H1 (cell line): ENCODE measurements around the gene CSGALNACT2. TPM values are rescaled to one million over a fixed set of nuclear protein-coding genes. Genes with fewer than 3 reads are reported as not detected.

Experiments used
- BCL11A ChIP-seq, 2 experiments: IDR thresholded peaks; one replicate each; pipeline ENCODE4 v1.6.1; 2011; ENCODE audit warnings: low read depth in 2 of 2, low read length in 2 of 2, mild to moderate bottlenecking in 2 of 2
- EP300 ChIP-seq, 2 experiments: IDR thresholded peaks; 1 replicate in 1 of 2; 2 replicates in 1 of 2; pipeline ENCODE4 v1.6.1; 2011 to 2012; ENCODE audit warnings: low read depth in 2 of 2, low read length in 2 of 2, mild to moderate bottlenecking in 2 of 2, borderline replicate concordance in 1 of 2, inconsistent platforms in 1 of 2, moderate library complexity in 1 of 2
- EZH2 ChIP-seq: fragments of 200-600 bp; sonication (generic); IDR thresholded peaks from 2 replicates; pipeline ENCODE4 v1.7.1; 2012; ENCODE audit warnings: low read depth, mild to moderate bottlenecking, moderate library complexity, low read length, inconsistent platforms; ENCODE audit not compliant: severe bottlenecking
- GABPA ChIP-seq: IDR thresholded peaks from 2 replicates; pipeline ENCODE4 v1.6.1; 2011; ENCODE audit warnings: mild to moderate bottlenecking, low read length, moderate library complexity, borderline replicate concordance; ENCODE audit not compliant: insufficient read depth
- JUND ChIP-seq: IDR thresholded peaks from 2 replicates; pipeline ENCODE4 v1.6.1; 2011; ENCODE audit warnings: mild to moderate bottlenecking, improper control_type of control experiment, low read length
- NRF1 ChIP-seq: IDR thresholded peaks from 2 replicates; pipeline ENCODE4 v1.6.1; 2011; ENCODE audit warnings: mild to moderate bottlenecking, low read depth, low read length, improper control_type of control experiment
- SRF ChIP-seq: IDR thresholded peaks from 2 replicates; pipeline ENCODE4 v1.6.1; 2011; ENCODE audit warnings: mild to moderate bottlenecking, low read depth, low read length, moderate library complexity
- polyA plus RNA-seq, 7 experiments: library from polyadenylated mRNA; depleted of rRNA in 3 of 7; stranded (reverse) in 5 of 7; unstranded in 2 of 7; fragments of >200 nt in 5 of 7; fragments of 200-250 nt in 2 of 7; gene quantifications; 1 replicate in 5 of 7; 2 replicates in 1 of 7; 4 replicates in 1 of 7; pipeline versions ENCODE4 v1.2.1 to v1.2.3, GENCODE V29; 2011 to 2013; ENCODE audit warnings: missing spikeins in 2 of 7, mixed read lengths in 2 of 7
- total RNA-seq: library from RNA; stranded (reverse); fragmentation: NEBNext Ultra II Directional; extraction: Animal tissue kit (Norgen Biotek cat#: 25700); gene quantifications from 2 replicates; pipeline ENCODE4 v1.2.1, GENCODE V29; 2021

The CSGALNACT2 gene
- total and polyA plus RNA-seq, 2 of the 8 experiments (the other 6 are each of a cell fraction or from before 2014, with no cell fraction given) = 2.6 to 5.3 TPM

- TF ChIP-seq EZH2 = no peak
- no peak for TF ChIP-seq SRF
- no peak for TF ChIP-seq BCL11A (IDR thresholded peaks at IDR 0.05; ENCODE audit: low read depth in 2 of 2, low read length in 2 of 2)
- TF ChIP-seq JUND = no peak
- no peak for TF ChIP-seq NRF1
- TF ChIP-seq EP300 (IDR thresholded peaks at IDR 0.05; ENCODE audit: borderline replicate concordance in 1 of 2, low read depth in 2 of 2, low read length in 2 of 2) = no peak
- TF ChIP-seq GABPA = no peak
Observed at GRCh38 chr10:43110338-43111071, 27.7 kb upstream of the CSGALNACT2 start (continued).
